Rectal smooth muscle tissue (tissue), 1 donor: Measurements from ENCODE around the gene SEMA4D.
A peak's percentile ranks its signal among the peaks of the same experiment; 100 is the strongest.

Experiments
- H3K27ac ChIP-seq: one replicate; pipeline ENCODE4 v1.7.0; 2013; ENCODE audit warnings: low read depth, low read length, inconsistent platforms
- H3K27me3 ChIP-seq: one replicate; pipeline ENCODE4 v1.7.0; 2013; ENCODE audit warnings: low read length; ENCODE audit not compliant: control insufficient read depth, insufficient read depth
- H3K36me3 ChIP-seq: one replicate; pipeline ENCODE4 v1.7.0; 2013; ENCODE audit warnings: low read length; ENCODE audit not compliant: control insufficient read depth, insufficient read depth
- H3K4me1 ChIP-seq: one replicate; pipeline ENCODE4 v1.7.0; 2013; ENCODE audit warnings: low read length; ENCODE audit not compliant: control insufficient read depth, insufficient read depth
- H3K4me3 ChIP-seq: one replicate; pipeline ENCODE4 v1.7.0; 2013; ENCODE audit warnings: low read length
- H3K9ac ChIP-seq: one replicate; pipeline ENCODE4 v1.7.0; 2013; ENCODE audit warnings: low read length

Gene SEMA4D

DNA sequence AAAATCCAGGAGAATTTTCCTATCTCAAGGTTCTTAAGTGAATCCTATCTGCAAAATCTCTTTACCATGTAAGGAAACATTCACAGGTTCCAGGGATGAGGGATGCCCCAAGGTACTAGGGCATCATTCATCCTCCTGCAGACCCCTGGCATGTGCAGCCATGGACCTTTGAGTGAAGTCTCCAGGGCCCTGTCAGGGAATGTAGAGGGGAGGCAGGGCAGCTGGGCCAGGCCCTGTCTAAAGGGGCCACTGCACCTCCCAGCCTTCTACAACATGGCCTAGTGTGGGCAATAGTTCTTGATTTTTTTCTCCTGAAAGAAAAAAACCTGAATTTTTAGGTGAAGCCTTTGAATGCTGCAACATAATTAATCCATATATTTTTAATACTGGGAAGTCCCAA, 63.3 kb downstream of the SEMA4D start:
- Histone ChIP-seq H3K9ac (no peak overlapping the region), H3K36me3 (no peaks in the 10 kb centered on the region), H3K27ac (no peak overlapping the region), H3K4me1 (no peaks in the 10 kb centered on the region), H3K4me3 (no peak overlapping the region), H3K27me3 (no peaks in the 10 kb centered on the region)

DNA sequence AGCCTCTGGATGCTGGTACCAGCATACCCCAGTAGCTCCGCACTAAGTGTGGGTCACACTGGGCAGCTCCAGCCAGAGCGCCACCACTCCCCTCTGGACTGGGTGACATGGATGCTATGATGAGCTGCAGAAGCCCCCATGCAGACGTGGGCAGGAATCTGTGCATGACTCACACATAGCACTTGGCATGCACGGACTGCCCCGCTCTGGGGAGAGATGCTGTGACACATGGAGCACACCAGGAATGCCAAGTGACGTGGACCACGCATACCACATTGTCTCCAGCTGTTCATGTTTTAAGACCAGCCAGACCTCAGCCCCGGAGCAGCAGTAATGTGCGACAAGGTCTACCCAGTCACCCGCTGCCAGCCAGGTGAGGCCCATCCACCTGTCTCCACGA, 64.1 kb downstream of the SEMA4D start:
- no peak overlapping the region for H3K27ac ChIP-seq
- H3K36me3 ChIP-seq, result no peaks in the 10 kb centered on the region
- no peak overlapping the region for H3K9ac ChIP-seq
- no peak overlapping the region for H3K4me3 ChIP-seq
- H3K4me1 ChIP-seq, result no peaks in the 10 kb centered on the region
- no peaks in the 10 kb centered on the region for H3K27me3 ChIP-seq

DNA sequence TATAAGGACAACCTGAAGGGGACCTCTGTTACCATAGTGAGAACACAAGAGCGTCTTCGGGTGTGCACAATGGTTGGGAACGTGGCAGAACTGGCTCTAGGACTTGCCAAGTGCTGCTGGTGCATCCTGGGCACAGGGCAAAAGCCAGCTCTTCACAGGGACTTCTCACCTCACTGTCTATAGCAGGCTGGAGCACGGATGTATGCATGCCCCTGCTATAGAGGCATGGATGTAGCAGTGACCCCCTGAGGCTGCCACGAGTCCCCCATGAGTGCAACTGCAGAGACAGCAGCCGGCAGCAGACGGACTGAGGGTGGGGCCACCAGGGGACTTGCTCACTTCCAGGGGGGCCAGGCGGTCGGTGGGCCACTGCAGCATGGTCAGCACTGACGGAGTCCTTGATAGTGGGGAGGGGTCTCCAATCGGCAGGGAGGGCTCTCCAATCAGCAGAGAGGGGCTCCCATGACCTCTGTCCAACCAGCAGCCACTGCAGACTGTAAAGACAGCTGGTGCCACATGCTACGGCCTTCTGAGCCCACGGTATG, 64.9 kb downstream of the SEMA4D start:
- Histone ChIP-seq H3K27ac (no peak overlapping the region), H3K4me1 (no peaks in the 10 kb centered on the region), H3K9ac (peak overlapping the region; percentile 11), H3K27me3 (no peaks in the 10 kb centered on the region), H3K4me3 (no peak overlapping the region), H3K36me3 (no peaks in the 10 kb centered on the region)

DNA sequence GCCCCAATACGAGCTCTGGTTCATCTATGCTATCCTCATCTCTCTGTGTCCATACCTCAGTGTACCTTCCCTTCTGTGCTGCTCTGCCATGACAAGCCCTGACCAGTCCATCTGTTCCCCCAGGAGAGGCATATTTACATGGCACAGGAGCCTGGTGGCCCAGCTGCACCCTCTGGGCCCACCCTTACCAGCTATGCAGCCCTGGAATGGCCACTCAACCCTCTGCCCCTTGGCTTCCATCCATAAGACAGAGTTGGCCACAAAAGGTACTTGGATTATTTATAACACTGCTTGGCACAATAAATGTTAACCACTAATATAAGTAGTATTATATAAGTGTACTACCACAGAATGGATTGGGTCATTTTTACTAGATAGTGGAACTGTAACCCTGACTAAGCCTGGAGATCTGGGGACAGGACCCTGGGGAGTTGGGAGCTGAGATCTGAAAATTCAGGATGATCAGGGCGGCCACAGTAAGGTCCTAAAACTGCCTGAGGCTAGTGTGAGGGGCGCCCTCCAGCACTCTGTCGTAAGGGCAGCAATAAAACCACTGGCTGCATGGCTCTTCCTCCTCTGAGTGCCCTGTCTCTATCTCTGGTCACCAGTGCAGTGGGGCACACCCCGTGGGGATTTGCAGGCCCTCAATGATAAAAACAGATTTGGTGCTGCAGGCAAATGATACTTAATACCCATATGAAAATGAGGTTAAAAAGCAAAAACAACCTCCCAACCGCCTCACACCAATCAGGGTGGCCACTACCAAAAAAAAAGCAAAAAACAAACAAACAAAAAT, 65.8 kb downstream of the SEMA4D start:
- Histone ChIP-seq H3K9ac (no peak overlapping the region), H3K27ac (no peak overlapping the region), H3K4me1 (no peaks in the 10 kb centered on the region)

DNA sequence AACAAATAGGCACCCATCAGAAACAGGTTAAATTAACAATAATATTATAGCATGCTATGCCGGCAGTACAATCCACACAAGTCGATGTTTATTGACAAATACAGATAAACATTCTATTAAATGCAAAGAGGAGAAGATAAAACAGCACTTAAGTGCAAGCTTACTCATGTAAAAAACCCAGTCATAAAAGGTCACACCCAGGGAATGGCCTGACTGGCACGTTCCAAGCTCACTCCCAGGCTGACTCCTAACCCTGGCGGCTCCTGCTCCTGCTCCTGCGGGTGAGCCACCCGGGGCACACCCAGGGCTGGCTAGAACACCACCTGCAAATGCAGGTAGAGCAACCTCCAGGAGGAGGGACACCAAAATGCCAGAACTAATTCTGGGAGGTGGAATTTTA, 66.9 kb downstream of the SEMA4D start:
- Histone ChIP-seq H3K27me3 (no peaks in the 10 kb centered on the region), H3K36me3 (no peaks in the 10 kb centered on the region), H3K9ac (no peak overlapping the region), H3K27ac (no peak overlapping the region), H3K4me1 (no peaks in the 10 kb centered on the region), H3K4me3 (no peak overlapping the region)

More for the DNA sequence above, 65.8 kb downstream of the SEMA4D start:
- no peaks in the 10 kb centered on the region for H3K27me3 ChIP-seq
- H3K36me3 ChIP-seq, result no peaks in the 10 kb centered on the region
- H3K4me3 ChIP-seq, result no peak overlapping the region

DNA sequence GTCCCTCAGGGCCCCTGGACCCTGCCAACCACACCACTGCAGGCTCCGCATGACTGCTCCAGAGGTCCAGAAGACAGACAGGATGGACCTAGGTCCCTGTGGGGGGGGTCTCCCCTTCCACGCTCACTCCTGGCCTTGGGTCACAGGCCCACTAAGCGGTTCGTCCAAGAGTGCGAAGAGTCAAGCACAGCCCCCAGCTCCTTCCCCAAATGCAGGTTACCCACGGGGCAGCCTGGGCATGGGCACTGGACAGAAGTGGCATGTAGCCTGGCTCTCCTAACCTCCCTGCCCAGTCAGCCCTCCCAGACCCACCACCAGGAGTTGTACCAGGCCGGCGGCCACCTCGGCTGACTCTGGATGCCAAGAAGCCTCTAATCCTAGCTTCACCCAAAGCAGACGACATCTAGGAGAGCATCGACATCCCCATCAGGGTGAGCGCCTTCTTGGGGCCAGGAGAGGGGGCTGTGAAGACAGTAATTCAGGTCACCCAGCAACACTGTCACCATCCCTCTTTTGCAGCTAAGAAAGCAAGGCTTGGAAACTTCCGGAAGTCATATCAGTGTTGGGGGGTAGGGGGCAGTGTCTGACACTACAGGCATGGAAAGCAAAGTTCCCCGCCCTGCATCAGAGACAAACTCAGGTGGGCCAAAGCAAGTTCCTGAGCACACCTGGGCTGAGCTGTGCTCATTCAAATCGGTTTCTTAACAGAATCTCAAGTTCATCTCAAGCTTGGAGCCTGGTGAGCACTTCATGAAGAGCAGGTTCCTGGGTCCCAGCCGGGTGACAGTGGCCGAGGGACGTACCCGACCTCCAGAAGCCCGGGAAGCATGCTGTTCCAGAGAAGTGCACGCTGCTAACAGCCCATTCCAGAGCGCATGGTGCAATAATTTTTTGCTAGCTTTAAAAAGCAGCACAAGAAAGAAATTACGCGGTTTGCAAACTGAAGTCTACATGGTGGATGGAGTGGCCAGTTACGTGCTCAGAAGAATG, 68.7 kb downstream of the SEMA4D start:
- no peak overlapping the region for H3K4me3 ChIP-seq

DNA sequence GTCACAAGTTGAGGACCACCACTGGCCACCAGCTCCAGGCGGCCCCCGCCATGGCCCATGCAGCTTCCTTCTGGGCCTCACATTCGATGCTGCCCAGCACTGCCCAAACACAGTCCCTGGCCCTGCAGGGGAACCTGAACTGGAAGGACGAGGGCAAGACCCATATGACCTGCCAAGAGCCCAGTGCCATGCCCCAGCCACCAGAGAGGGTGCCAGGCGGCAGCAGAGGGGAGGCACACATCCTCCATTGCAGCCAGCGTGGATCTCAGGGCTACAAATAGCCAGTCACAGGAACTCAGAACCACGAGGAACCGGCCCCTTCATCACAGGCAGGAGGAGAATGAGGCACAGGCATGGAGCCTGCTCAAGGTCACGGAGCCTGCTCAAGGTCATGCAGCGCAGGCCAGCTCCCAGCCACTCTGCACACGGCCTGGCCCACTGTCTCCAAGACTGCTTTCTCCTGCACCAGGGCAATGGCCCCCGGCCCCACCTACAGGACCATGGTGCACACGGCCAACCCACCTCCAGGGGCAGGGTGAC, 69.6 kb downstream of the SEMA4D start:
- no peak overlapping the region for H3K27ac ChIP-seq
- H3K4me3 ChIP-seq, result no peak overlapping the region
- H3K36me3 ChIP-seq, result no peaks in the 10 kb centered on the region
- no peaks in the 10 kb centered on the region for H3K27me3 ChIP-seq
- H3K4me1 ChIP-seq, result no peaks in the 10 kb centered on the region
- H3K9ac ChIP-seq, result no peak overlapping the region

More for the DNA sequence above, 68.7 kb downstream of the SEMA4D start:
- Histone ChIP-seq H3K27ac (no peak overlapping the region), H3K36me3 (no peaks in the 10 kb centered on the region), H3K4me1 (no peaks in the 10 kb centered on the region), H3K9ac (no peak overlapping the region), H3K27me3 (no peaks in the 10 kb centered on the region)

DNA sequence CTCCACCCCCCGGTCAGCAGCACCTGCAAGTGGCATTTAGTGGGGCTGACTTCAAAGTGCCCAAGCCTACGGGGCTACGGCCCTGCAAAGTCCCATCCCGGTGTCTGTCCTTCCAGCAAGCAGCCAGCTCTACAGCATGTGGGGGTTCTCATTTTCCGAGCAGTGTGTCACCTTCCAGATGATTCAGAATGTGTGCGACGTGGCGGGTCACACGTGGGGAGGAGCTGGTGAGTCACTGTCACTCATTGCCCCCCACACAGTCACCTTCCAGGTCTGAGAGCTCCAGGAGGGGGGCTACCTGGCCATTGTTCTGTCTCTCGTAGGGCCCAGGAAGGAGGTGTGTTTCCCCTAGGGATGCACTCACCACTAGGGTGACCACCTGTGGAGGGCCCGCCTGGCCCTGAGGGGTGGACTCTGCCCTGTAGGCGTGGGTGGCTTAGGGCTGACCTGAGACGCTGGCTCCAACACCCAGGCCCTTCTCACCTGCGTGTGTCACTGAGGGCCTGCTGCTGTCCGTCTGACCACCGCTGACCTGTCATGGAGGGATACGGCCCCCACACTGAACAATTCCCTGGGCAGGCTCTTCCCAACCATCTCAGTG, 70.2 kb downstream of the SEMA4D start:
- H3K27me3 ChIP-seq, result no peaks in the 10 kb centered on the region
- no peak overlapping the region for H3K9ac ChIP-seq
- H3K27ac ChIP-seq, result no peak overlapping the region
- no peaks in the 10 kb centered on the region for H3K4me1 ChIP-seq
- H3K4me3 ChIP-seq, result no peak overlapping the region
- no peaks in the 10 kb centered on the region for H3K36me3 ChIP-seq

DNA sequence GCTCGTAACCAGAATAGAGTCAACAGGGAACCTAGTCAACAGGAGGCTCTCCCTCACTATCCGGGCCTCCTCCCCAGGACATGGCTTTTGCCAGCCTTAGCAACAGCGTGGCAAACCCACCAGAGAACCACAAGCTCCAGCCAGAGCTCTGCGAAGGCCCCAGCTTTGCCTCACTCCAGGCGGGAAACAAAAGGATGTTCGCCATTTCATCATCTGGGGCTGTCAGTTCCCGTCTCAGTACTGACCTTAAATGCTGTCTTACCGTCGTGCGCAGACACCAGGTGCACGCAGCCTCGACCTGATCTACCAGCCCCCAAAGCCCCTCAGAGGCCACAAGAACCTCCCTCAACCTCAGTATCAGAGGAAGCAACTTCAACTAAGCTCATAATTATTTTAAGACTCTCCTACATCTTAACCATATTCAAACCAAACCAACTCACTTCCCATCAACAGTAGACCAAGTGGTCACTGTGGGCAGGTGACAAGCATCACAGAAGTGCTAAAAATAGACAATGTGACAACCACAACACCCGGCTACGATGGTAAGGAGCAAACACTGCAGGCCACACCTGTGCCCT, 71.4 kb downstream of the SEMA4D start:
- H3K27ac ChIP-seq, result no peak overlapping the region
- no peak overlapping the region for H3K9ac ChIP-seq
- H3K4me3 ChIP-seq, result no peak overlapping the region
- no peaks in the 10 kb centered on the region for H3K4me1 ChIP-seq
- H3K36me3 ChIP-seq, result no peaks in the 10 kb centered on the region
- no peaks in the 10 kb centered on the region for H3K27me3 ChIP-seq

DNA sequence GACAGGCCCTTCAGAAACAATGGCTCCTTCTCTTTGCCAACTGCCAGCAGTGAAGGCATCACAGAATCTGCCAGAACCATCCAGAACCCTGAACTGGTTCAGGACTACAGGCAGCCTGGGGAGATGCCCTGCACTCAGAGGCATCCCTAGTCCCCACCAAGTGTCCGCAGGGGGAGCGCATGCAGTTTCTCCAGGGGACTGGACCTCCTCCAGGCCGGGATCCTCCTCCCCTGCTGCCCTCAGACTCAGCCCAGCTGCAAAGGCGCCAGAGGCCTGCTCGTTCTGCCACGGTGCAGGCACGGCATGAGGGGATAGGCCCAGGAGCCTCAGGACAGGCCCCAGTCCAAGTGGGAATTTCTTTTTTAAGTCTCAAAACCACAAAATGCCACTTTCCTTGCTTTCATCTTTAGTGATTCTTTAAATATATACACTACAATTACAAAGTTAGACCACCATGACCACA, 72.0 kb downstream of the SEMA4D start:
- Histone ChIP-seq H3K27ac (no peak overlapping the region), H3K27me3 (no peaks in the 10 kb centered on the region), H3K36me3 (no peaks in the 10 kb centered on the region), H3K9ac (no peak overlapping the region), H3K4me3 (no peak overlapping the region), H3K4me1 (no peaks in the 10 kb centered on the region)

DNA sequence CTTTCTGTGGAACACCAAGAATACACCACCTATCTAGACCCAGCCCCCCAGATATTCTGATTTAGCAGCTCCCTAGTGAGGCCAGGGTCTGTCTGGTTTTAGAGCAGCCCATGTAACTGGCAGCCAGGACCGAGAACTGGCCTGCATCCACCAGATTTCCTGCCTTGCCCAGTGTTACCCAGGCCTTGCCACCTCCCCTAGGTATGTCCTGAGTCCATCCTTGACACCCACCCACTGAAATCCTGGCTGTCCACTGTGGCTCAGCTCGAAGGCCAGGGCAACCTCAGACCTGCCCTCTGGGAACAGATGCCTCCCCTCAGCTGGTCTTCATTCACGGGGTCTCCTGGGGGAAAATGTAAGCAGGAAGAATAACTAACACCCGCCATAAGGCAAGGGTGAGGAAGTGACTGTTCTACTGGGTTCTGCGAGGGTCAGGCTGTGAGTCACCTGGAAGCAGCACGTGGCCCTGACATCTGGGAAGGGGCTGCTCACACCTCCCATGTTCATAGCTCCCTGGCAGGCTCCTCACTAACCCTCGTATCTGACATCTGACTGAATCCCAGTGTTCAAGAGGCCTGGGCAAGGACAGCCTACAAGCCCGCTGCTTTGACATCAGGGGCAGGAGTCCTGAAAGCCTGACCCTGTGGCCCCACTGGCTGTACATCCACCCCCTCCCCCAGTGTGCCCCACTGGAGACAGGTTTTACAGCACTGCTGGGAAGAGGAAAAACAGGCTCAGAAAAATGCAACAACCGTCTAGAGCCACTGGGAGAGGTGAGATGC, 72.7 kb downstream of the SEMA4D start:
- H3K4me3 ChIP-seq, result no peak overlapping the region
- no peaks in the 10 kb centered on the region for H3K36me3 ChIP-seq
- no peaks in the 10 kb centered on the region for H3K4me1 ChIP-seq
- no peak overlapping the region for H3K27ac ChIP-seq
- no peaks in the 10 kb centered on the region for H3K27me3 ChIP-seq
- H3K9ac ChIP-seq, result no peak overlapping the region
